RPMI8226 (cell line): Measurements from ENCODE around the gene PIK3C2G.
"Not testable (repeated sequence)": the region's sequence is repeated elsewhere in the genome, so short reads cannot be mapped to it uniquely, and the experiment has no call there.

Experiments used
- DNase-seq: peaks from one replicate; pipeline ENCODE4 v3.0.0-alpha.2; 2015

PIK3C2G gene

DNA sequence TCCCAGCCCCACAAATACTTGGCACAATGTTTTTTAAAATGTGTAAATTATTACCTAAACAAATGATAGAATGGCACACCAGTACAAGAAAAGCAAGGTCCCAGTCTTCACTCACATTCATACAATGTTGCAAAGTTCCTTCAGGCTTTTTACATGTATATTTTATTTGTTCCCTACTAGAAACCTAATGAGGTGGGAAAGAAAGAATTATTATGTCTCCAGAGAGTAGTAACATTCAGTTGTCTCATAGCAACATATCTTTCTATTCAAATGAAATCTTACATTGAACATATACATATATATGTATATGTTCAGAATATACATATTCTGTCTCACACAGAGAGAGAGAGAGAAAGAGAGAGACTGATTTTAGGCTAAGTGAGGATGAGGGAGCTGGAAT lies 391.3 kb downstream of the PIK3C2G start:
- DNase-seq: no peak

GRCh38 chr12:18653465-18653864 lies 392.1 kb downstream of the PIK3C2G start:
- no peak for DNase-seq

GRCh38 chr12:18655351-18655750 lies 394.0 kb downstream of the PIK3C2G start:
- DNase-seq: no peak

- DNase-seq: no peak
These were observed 396.9 kb downstream of the PIK3C2G start for GRCh38 chr12:18658179-18658578.

GRCh38 chr12:18658829-18659228 lies 397.5 kb downstream of the PIK3C2G start:
- DNase-seq: no peak

GRCh38 chr12:18676141-18676540 lies 414.8 kb downstream of the PIK3C2G start:
- no peak for DNase-seq

GRCh38 chr12:18676996-18677588 lies 415.8 kb downstream of the PIK3C2G start:
- DNase-seq: no peak

DNA sequence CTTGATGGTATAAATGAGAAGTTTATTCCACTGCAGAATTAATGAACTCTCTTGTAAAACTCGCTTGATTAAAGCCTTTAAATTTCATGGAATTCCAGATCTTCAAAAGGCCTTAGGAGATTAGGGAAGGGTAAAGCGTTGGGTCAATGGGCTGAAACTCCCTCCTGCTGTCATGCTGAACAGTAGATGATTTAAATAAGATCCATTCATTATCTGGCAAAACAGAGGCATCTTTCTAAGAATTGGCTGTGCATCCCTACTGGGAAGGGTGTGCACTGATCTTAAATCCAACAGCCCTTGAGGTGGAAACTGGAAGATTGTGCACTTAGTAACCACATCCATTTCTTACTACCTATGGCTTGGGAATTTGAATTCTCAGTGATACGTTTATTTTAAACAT lies 420.5 kb downstream of the PIK3C2G start:
- no peak for DNase-seq

DNA sequence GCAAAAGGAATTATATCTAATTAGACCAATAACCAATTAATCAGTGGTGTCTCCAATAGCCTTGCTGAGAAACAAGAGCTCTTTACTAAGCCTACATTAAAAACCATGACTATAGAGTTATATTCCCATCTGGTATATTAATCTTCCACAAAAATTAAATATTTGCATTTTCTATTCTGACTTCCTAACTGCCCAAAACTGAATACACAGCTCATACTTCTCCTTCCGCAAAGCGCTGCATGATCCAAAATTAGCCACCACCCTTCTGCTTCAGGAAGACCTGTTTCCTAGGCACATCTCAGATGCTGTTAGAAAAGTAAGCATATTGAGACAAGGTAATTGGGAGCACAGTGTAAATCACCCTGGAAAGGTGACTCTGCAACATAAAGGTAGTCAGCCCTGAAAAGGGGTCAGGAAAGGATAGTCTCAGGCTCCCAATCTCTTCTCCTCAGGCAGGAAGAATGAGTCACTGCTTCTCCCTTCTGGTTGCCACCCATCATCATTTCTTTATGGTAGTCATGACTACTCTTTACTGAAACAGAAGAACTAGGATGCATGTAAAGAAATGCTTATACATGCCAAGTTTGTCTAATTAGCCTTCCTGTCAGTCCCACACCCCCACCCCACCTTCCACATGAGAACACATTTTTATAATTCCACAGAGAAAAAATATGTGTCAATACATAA lies 422.2 kb downstream of the PIK3C2G start:
- no peak for DNase-seq

- DNase-seq: no peak
These were observed 423.1 kb downstream of the PIK3C2G start for GRCh38 chr12:18684430-18684829.

- DNase-seq: no peak
These were observed 428.5 kb downstream of the PIK3C2G start for GRCh38 chr12:18689771-18690170.

GRCh38 chr12:18690653-18691052 lies 429.3 kb downstream of the PIK3C2G start:
- no peak for DNase-seq

- not testable (repeated sequence) for DNase-seq
These were observed 432.7 kb downstream of the PIK3C2G start for GRCh38 chr12:18693986-18694385.

DNA sequence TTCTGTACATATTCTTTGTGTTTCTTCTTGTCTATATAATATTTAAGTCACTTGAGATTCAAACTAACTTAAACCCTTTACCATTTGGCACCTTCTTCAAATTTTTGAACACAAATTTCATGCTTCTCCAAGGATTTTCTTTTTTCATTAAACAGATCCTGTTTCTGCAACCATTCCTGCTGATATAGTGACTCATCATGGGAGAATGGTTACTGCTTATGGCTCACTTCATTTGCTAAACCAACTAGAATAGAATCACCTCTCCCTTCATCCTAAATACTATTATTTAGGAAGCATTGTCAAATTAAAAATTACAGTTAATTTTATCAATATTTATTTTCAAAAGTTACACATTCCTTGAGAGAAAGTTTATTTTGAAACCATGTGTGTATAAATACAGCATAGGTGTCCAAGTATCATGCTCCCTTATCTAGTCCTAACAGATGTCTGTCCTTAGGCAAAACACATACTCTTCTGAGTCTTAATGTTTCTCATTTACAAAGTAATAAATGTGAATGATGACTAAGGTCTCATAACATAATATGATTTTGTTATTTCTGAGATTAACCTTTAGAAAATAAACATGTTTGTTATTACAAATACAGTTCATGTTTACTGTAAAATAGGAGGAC lies 435.8 kb downstream of the PIK3C2G start:
- DNase-seq: no peak
